LNCAP (cell line): ENCODE measurements around the gene RASSF5.
A peak's percentile ranks its signal among the peaks of the same experiment; 100 is the strongest.

Source experiments
- CTCF ChIP-seq: fragments of 450-650 bp; IDR thresholded peaks from 2 replicates; pipeline ENCODE4 v1.5.1; 2017; ENCODE audit warnings: mild to moderate bottlenecking

RASSF5 gene

GRCh38 chr1:206478746-206479145 lies 28.6 kb upstream of the RASSF5 start:
- no peak for TF ChIP-seq CTCF

GRCh38 chr1:206479183-206480125 lies 27.9 kb upstream of the RASSF5 start:
- peak; percentile 88 for TF ChIP-seq CTCF

- TF ChIP-seq CTCF, result no peak
These were observed 27.1 kb upstream of the RASSF5 start for GRCh38 chr1:206480211-206480610.

GRCh38 chr1:206482611-206483010 lies 24.7 kb upstream of the RASSF5 start:
- no peak for TF ChIP-seq CTCF

GRCh38 chr1:206484901-206485300 lies 22.4 kb upstream of the RASSF5 start:
- no peak for TF ChIP-seq CTCF

- TF ChIP-seq CTCF, result no peak
These were observed 20.1 kb upstream of the RASSF5 start for GRCh38 chr1:206486995-206487788.

GRCh38 chr1:206487970-206488369 lies 19.4 kb upstream of the RASSF5 start:
- TF ChIP-seq CTCF, result no peak
